LNCaP clone FGC (cell line): Measurements from ENCODE around the gene TAGLN.
"Not testable (repeated sequence)": the region's sequence is repeated elsewhere in the genome, so short reads cannot be mapped to it uniquely, and the experiment has no call there.

Source experiments
- DNase-seq: peaks from one replicate; pipeline ENCODE4 v3.0.0-alpha.2; 2011; ENCODE audit warnings: low read depth
- H3K4me3 ChIP-seq: 2 replicates; pipeline ENCODE4 v1.5.1; 2011; ENCODE audit warnings: mild to moderate bottlenecking, low read depth, low read length, control low read depth
- CTCF ChIP-seq: IDR thresholded peaks from 2 replicates; pipeline ENCODE4 v1.5.1; 2012; ENCODE audit warnings: mild to moderate bottlenecking; ENCODE audit not compliant: control insufficient read depth, insufficient read depth; ENCODE audit errors: extremely low read depth

TAGLN gene

GRCh38 chr11:117201658-117202305 lies 2.6 kb downstream of the TAGLN start:
- no peak for TF ChIP-seq CTCF
- H3K4me3 ChIP-seq: no peak overlapping the region

GRCh38 chr11:117202386-117203068 lies 3.4 kb downstream of the TAGLN start:
- TF ChIP-seq CTCF: no peak
- no peak for DNase-seq

More at GRCh38 chr11:117201658-117202305, 2.6 kb downstream of the TAGLN start:
- DNase-seq: no peak

GRCh38 chr11:117203069-117203407 lies 3.9 kb downstream of the TAGLN start:
- no peak for DNase-seq
- no peak overlapping the region for H3K4me3 ChIP-seq
- TF ChIP-seq CTCF: no peak

More at GRCh38 chr11:117202386-117203068, 3.4 kb downstream of the TAGLN start:
- no peak overlapping the region for H3K4me3 ChIP-seq

GRCh38 chr11:117204283-117205080 lies 5.3 kb downstream of the TAGLN start:
- no peak for TF ChIP-seq CTCF
- no peak overlapping the region for H3K4me3 ChIP-seq
- no peak for DNase-seq

GRCh38 chr11:117205211-117205818 lies 6.1 kb downstream of the TAGLN start:
- DNase-seq: no peak
- no peak for TF ChIP-seq CTCF

GRCh38 chr11:117206111-117206510 lies 6.9 kb downstream of the TAGLN start:
- DNase-seq, H3K4me3 ChIP-seq: not testable (repeated sequence)

More at GRCh38 chr11:117205211-117205818, 6.1 kb downstream of the TAGLN start:
- H3K4me3 ChIP-seq: no peak overlapping the region

GRCh38 chr11:117206859-117207258 lies 7.7 kb downstream of the TAGLN start:
- H3K4me3 ChIP-seq, DNase-seq: not testable (repeated sequence)

GRCh38 chr11:117207481-117207880 lies 8.3 kb downstream of the TAGLN start:
- not testable (repeated sequence) for DNase-seq, H3K4me3 ChIP-seq

GRCh38 chr11:117208710-117209109 lies 9.5 kb downstream of the TAGLN start:
- DNase-seq, H3K4me3 ChIP-seq: not testable (repeated sequence)

- DNase-seq, H3K4me3 ChIP-seq: not testable (repeated sequence)
Observed at GRCh38 chr11:117209351-117210125, 10.4 kb downstream of the TAGLN start.
